Heart left ventricle (tissue), 13 donors: ENCODE data around the gene AASS.

ENCODE experiments used
- POLR2A ChIP-seq, 2 donors: fragments of 450-650 bp; IDR thresholded peaks; one replicate each; pipeline ENCODE4 v1.6.1; 2017; ENCODE audit warnings: antibody characterized with exemption in 2 of 2, mild to moderate bottlenecking in 2 of 2, moderate library complexity in 2 of 2
- TF ChIP-seq, protein P1 (sequence below), 12 donors: fragments of 200-600 bp; sonication (generic) in 4 of 12; IDR thresholded peaks; one replicate each; pipeline versions ENCODE4 v1.5.0 to v1.8.0; 2018 to 2022; ENCODE audit warnings: antibody characterized with exemption in 12 of 12, mild to moderate bottlenecking in 5 of 12
- donor health status: ischemic (EF 13 %, LVEDD 7.1; RV severe dilation, severe dysfunction).
- donor health status: DM: no; HTN: yes; CAD: no.
- donor health status: DM: no; HTN: no; CAD: no.
- donor health status: ischemic (EF 25% LVEDD 6.9; RV normal size, moderate dysfunction).
- donor health status: ischemic (EF 25% LVEDD 5.7; RV mildly dilated, moderate dysfunction).
- donor health status: ischemic (EF 35%, LVEDD 5.7; RV mildly dilated, moderate dysfunction).
- donor health status: nonischemic (EF 11% LVEDD 7.7; RV severe dilation, severe dysfunction).
- donor health status: DM: yes; HTN: yes; CAD: no.
- donor health status: PGD.
- donor health status: ischemic (EF 29% LVEDD 5.4; RV normal size, mild dysfunction).
- donor health status: nonischemic (EF 23%, LVEDD 6.1; RV moderate dilation, normal function).

DNA sequence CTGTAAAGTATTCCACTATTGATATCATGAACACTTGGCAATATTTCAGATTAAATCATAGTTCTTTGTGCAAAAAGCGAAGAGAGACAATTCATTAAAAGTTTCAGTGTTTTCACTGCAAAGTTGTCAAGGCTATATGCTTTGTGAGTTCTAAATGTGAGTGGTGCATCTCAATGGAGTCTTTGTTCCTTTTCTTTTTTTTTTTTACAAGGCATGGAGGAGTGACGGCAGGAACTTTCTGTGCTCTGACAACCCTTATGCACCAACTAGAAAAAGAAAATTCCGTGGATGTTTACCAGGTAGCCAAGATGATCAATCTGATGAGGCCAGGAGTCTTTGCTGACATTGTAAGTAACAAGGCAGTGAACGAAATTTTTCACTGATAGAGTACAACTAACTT lies 84.5 kb downstream of the AASS start:
- TF ChIP-seq, protein P1, sequence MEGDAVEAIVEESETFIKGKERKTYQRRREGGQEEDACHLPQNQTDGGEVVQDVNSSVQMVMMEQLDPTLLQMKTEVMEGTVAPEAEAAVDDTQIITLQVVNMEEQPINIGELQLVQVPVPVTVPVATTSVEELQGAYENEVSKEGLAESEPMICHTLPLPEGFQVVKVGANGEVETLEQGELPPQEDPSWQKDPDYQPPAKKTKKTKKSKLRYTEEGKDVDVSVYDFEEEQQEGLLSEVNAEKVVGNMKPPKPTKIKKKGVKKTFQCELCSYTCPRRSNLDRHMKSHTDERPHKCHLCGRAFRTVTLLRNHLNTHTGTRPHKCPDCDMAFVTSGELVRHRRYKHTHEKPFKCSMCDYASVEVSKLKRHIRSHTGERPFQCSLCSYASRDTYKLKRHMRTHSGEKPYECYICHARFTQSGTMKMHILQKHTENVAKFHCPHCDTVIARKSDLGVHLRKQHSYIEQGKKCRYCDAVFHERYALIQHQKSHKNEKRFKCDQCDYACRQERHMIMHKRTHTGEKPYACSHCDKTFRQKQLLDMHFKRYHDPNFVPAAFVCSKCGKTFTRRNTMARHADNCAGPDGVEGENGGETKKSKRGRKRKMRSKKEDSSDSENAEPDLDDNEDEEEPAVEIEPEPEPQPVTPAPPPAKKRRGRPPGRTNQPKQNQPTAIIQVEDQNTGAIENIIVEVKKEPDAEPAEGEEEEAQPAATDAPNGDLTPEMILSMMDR (IDR thresholded peaks at IDR 0.05): no peak
- no peak for TF ChIP-seq POLR2A (IDR thresholded peaks at IDR 0.05)
